HepG2 (cell line): ENCODE results near the gene TMCO4. TPM values are rescaled to one million over a fixed set of nuclear protein-coding genes. Genes with fewer than 3 reads are reported as not detected.
A peak's percentile ranks its signal among the peaks of the same experiment; 100 is the strongest.

ENCODE experiments used
- ATAC-seq: fragments of 200-7000 bp; cut with Tn5 transposase; 3 replicates; pipeline ENCODE4 v1.9.1; 2020; ENCODE audit warnings: mild to moderate bottlenecking, moderate library complexity
- BruUV-seq: library from RNA; stranded (reverse); fragments of 400-500 nt; replicated peaks from 2 replicates; lab custom pipeline; 2021; lab: Mats Ljungman, UMichigan
- CTCF ChIA-PET: fragments of 300-600 bp; formaldehyde crosslinking; extraction: SDS; loops from one replicate; lab custom pipeline; 2021; ENCODE audit warnings: low total read pairs, inconsistent platforms, low intra/inter-chr PET ratio; lab: Yijun Ruan, JAX
- POLR2A ChIA-PET: fragments of 350-600 bp; sonication (Branson Sonifier 250); formaldehyde crosslinking; loops from one replicate; lab custom pipeline; 2020; ENCODE audit warnings: antibody characterized with exemption, inconsistent platforms; lab: Yijun Ruan, JAX
- DNase-seq: peaks from one replicate; pipeline ENCODE4 v3.0.0-alpha.2; 2015; ENCODE audit warnings: low spot score
- FAIRE-seq: peaks from 3 replicates; lab custom pipeline; 2011; peaks lifted over from hg19 to GRCh38; lab: Jason Lieb, UNC
- H2AFZ ChIP-seq: one replicate; pipeline ENCODE4 v1.6.1; 2011; ENCODE audit warnings: low read length, inconsistent platforms
- H3K27ac ChIP-seq: fragments of 300-600 bp; 3 replicates; pipeline ENCODE4 v1.8.0; 2011; ENCODE audit warnings: mixed run types, mild to moderate bottlenecking, mixed read lengths, low read length, inconsistent platforms; ENCODE audit not compliant: insufficient read depth; ENCODE audit errors: extremely low read length
- H3K27me3 ChIP-seq, 2 experiments: fragments of 200-600 bp in 1 of 2; 2 replicates in 1 of 2; 3 replicates in 1 of 2; pipeline versions ENCODE4 v1.6.0 to v1.8.0; 2011; ENCODE audit warnings: low read length in 2 of 2, mild to moderate bottlenecking in 2 of 2, moderate library complexity in 2 of 2, inconsistent platforms in 1 of 2; ENCODE audit not compliant: insufficient read depth in 2 of 2, control insufficient read depth in 1 of 2
- H3K36me3 ChIP-seq, 2 experiments: fragments of 200-600 bp in 1 of 2; replicated peaks in 1 of 2; 2 replicates in 1 of 2; 3 replicates in 1 of 2; pipeline versions ENCODE4 v1.5.1 to v1.8.0; 2011; ENCODE audit warnings: low read length in 2 of 2, inconsistent platforms in 1 of 2; ENCODE audit not compliant: insufficient read depth in 2 of 2, control insufficient read depth in 1 of 2
- H3K4me1 ChIP-seq: 2 replicates; pipeline ENCODE4 v1.5.1; 2012; ENCODE audit warnings: low read length, inconsistent platforms; ENCODE audit not compliant: insufficient read depth
- H3K4me2 ChIP-seq: 2 replicates; pipeline ENCODE4 v1.6.0; 2011; ENCODE audit warnings: low read depth, low read length, inconsistent platforms
- H3K4me3 ChIP-seq, 3 experiments: fragments of 200-600 bp in 1 of 3; sonication (generic), shearing (Covaris generic) in 1 of 3; replicated peaks in 1 of 3; 2 replicates each; pipeline ENCODE4 v1.5.1; 2011 to 2016; ENCODE audit warnings: low read length in 3 of 3, inconsistent platforms in 2 of 3, low read depth in 2 of 3, mild to moderate bottlenecking in 2 of 3, control low read depth in 1 of 3, mixed read lengths in 1 of 3; ENCODE audit not compliant: insufficient read depth in 1 of 3
- H3K79me2 ChIP-seq: one replicate; pipeline ENCODE4 v1.6.1; 2011; ENCODE audit warnings: low read length, inconsistent platforms; ENCODE audit not compliant: insufficient read depth
- H3K9ac ChIP-seq: 2 replicates; pipeline ENCODE4 v1.6.0; 2011; ENCODE audit warnings: mild to moderate bottlenecking, low read depth, low read length, inconsistent platforms; ENCODE audit not compliant: insufficient read depth
- H3K9me3 ChIP-seq: 2 replicates; pipeline ENCODE4 v1.5.1; 2012; ENCODE audit warnings: mild to moderate bottlenecking, low read length
- H4K20me1 ChIP-seq: 2 replicates; pipeline ENCODE4 v1.6.0; 2011; ENCODE audit warnings: inconsistent platforms, mild to moderate bottlenecking, low read length, moderate library complexity; ENCODE audit not compliant: insufficient read depth
- CHD2 ChIP-seq: IDR thresholded peaks from 2 replicates; pipeline ENCODE4 v1.6.1; 2011; ENCODE audit warnings: low read depth, low read length, improper control_type of control experiment
- ISX ChIP-seq: sonication (generic); formaldehyde crosslinking; conservative IDR thresholded peaks from 2 replicates; pipeline ENCODE4 v1.5.0; 2020; ENCODE audit warnings: missing genetic modification reagents
- SNAPC2 ChIP-seq: sonication (generic); formaldehyde crosslinking; IDR thresholded peaks from 2 replicates; pipeline ENCODE4 v1.8.1; 2022; ENCODE audit warnings: mild to moderate bottlenecking, missing genetic modification reagents
- ZNF616 ChIP-seq: sonication (generic); formaldehyde crosslinking; IDR thresholded peaks from 2 replicates; pipeline ENCODE4 v1.5.0; 2020; ENCODE audit warnings: low read depth, mild to moderate bottlenecking, missing genetic modification reagents
- ZNF788 ChIP-seq: sonication (generic); formaldehyde crosslinking; IDR thresholded peaks from 2 replicates; pipeline ENCODE4 v1.5.0; 2020; ENCODE audit warnings: mild to moderate bottlenecking, missing genetic modification reagents, borderline replicate concordance
- ZSCAN25 ChIP-seq: sonication (generic); formaldehyde crosslinking; IDR thresholded peaks from 2 replicates; pipeline ENCODE4 v1.8.0; 2022; ENCODE audit warnings: mild to moderate bottlenecking, missing genetic modification reagents
- WGBS: methylation state at CpG from one replicate; pipeline ENCODE4 v1.1.6; 2017; ENCODE audit warnings: low lambda C conversion rate; 5-methylcytosine and 5-hydroxymethylcytosine counted together
- in situ Hi-C: cut with HindIII; loops from 2 replicates; pipeline ENCODE4 v1.10.0; 2017; ENCODE audit warnings: low pct_unique_long_range_greater_than_20kb; ENCODE audit not compliant: extremely low pct_ligation_motif_present
- intact Hi-C: fragments of 100-400 bp; cut with micrococcal nuclease; formaldehyde crosslinking; loops from one replicate; pipeline ENCODE4 v1.10.0; 2022; ENCODE audit not compliant: unreplicated experiment
- polyA plus RNA-seq, 8 experiments: library from polyadenylated mRNA; depleted of rRNA in 3 of 8; stranded (reverse) in 7 of 8; unstranded in 1 of 8; fragments of >200 nt; fragmentation: Illumina TruSeq in 4 of 8; extraction: Trizol in 4 of 8; gene quantifications; 2 replicates each; pipeline versions ENCODE4 v1.2.1 to v1.2.3, GENCODE V29; 2011 to 2016; ENCODE audit warnings: low read depth in 4 of 8, missing spikeins in 1 of 8, mixed read lengths in 1 of 8; ENCODE audit not compliant: insufficient read depth in 1 of 8
- total RNA-seq, 5 experiments: library from RNA; depleted of rRNA; stranded (reverse); fragments of >200 nt; fragmentation: Illumina TruSeq; extraction: Trizol; gene quantifications; 2 replicates each; pipeline ENCODE4 v1.2.3, GENCODE V29; 2016; ENCODE audit warnings: low read depth in 1 of 5
- TF ChIP-seq, protein P1 (sequence below): sonication (generic); formaldehyde crosslinking; conservative IDR thresholded peaks from 2 replicates; pipeline ENCODE4 v1.5.0; 2020; ENCODE audit warnings: missing genetic modification reagents
- TF ChIP-seq, protein P2 (sequence below): sonication (generic); formaldehyde crosslinking; IDR thresholded peaks from 2 replicates; pipeline ENCODE4 v1.4.0; 2020; ENCODE audit warnings: mild to moderate bottlenecking, missing genetic modification reagents
- TF ChIP-seq, protein P3 (sequence below): sonication (generic); formaldehyde crosslinking; IDR thresholded peaks from 2 replicates; pipeline ENCODE4 v1.5.1; 2020; ENCODE audit warnings: mild to moderate bottlenecking, missing genetic modification reagents, moderate library complexity
- TF ChIP-seq, protein P4 (sequence below): sonication (generic); formaldehyde crosslinking; IDR thresholded peaks from 2 replicates; pipeline ENCODE4 v1.4.0; 2020; ENCODE audit warnings: missing genetic modification reagents

The TMCO4 gene
- total and polyA plus RNA-seq, 2 of the 13 experiments (the other 11 are each of a cell fraction or from before 2014, with no cell fraction given): 2.1 to 4.1 TPM

DNA sequence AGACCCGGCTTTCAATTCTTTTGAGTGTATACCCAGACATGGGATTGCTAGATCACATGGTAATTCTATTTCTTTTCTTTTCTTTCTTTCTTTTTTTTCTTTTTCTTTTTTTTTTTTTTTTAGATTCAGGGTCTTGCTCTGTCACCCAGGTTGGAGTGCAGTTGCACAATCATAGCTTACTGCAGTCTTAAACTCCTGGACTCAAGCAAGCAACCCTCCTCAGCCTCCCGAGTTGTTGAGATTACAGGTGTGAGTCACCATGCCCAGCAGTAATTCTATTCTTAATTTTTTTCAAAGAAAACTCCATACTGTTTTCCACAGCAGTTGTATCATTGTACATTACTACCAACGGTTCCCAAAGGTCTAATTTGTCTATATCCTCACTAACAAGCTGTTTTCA is 28.8 kb upstream of the TMCO4 start:
- Histone ChIP-seq H2AFZ (no peak overlapping the region), H4K20me1 (no peaks in the 10 kb centered on the region), H3K9ac (no peak overlapping the region), H3K79me2 (no peaks in the 10 kb centered on the region), H3K27ac (no peak overlapping the region), H3K27me3 (peaks cover 0 to 3% of the 10 kb centered on the region in 2 experiments; a peak in 2 of 5 replicates), H3K4me2 (no peak overlapping the region), H3K36me3 (no peaks in the 10 kb centered on the region), H3K9me3 (no peaks in the 10 kb centered on the region), H3K4me3 (no peak overlapping the region), H3K4me1 (peaks cover 14% of the 10 kb centered on the region)
- no peak for DNase-seq
- BruUV-seq: no TSS peak
- CTCF ChIA-PET: no interaction called here
- POLR2A ChIA-PET: no interaction called here
- FAIRE-seq: no peak
- no peak for ATAC-seq
- TF ChIP-seq ZSCAN25 (CRISPR knock-in tag): no peak
- in situ Hi-C loops: no loop called here
- intact Hi-C loops: no loop called here
- 29% methylated on average over 3 of the region's 3 CpGs for WGBS

DNA sequence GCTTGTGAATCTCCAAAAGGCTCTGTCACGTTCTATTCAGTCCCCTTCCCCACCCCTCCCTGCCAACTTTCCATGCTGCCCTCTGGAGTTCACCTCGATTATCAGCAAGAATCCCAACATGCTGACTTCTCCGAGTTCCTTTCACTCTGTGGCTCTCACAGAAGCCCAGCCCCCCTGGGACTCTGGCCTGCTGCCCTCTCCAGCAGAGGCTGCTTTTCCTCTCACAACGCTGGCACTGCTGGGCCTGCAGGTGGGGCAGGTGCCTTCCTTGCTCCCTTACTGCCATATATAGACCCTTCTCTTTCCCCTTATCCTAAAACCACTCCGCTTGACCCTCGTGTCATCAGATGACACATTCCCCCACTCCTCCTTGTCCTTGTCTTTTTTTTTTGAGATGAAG is 25.6 kb upstream of the TMCO4 start:
- intact Hi-C loops: no loop called here
- no peak for FAIRE-seq
- TF ChIP-seq, protein P1, sequence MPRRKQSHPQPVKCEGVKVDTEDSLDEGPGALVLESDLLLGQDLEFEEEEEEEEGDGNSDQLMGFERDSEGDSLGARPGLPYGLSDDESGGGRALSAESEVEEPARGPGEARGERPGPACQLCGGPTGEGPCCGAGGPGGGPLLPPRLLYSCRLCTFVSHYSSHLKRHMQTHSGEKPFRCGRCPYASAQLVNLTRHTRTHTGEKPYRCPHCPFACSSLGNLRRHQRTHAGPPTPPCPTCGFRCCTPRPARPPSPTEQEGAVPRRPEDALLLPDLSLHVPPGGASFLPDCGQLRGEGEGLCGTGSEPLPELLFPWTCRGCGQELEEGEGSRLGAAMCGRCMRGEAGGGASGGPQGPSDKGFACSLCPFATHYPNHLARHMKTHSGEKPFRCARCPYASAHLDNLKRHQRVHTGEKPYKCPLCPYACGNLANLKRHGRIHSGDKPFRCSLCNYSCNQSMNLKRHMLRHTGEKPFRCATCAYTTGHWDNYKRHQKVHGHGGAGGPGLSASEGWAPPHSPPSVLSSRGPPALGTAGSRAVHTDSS: no peak
- TF ChIP-seq SNAPC2 (no peak), CHD2 (no peak), ZNF616 (CRISPR knock-in tag) (no peak), ISX (CRISPR knock-in tag) (no peak), ZNF788 (CRISPR knock-in tag) (no peak)
- TF ChIP-seq, protein P2, sequence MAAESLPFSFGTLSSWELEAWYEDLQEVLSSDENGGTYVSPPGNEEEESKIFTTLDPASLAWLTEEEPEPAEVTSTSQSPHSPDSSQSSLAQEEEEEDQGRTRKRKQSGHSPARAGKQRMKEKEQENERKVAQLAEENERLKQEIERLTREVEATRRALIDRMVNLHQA (CRISPR knock-in tag): no peak
- TF ChIP-seq, protein P3, sequence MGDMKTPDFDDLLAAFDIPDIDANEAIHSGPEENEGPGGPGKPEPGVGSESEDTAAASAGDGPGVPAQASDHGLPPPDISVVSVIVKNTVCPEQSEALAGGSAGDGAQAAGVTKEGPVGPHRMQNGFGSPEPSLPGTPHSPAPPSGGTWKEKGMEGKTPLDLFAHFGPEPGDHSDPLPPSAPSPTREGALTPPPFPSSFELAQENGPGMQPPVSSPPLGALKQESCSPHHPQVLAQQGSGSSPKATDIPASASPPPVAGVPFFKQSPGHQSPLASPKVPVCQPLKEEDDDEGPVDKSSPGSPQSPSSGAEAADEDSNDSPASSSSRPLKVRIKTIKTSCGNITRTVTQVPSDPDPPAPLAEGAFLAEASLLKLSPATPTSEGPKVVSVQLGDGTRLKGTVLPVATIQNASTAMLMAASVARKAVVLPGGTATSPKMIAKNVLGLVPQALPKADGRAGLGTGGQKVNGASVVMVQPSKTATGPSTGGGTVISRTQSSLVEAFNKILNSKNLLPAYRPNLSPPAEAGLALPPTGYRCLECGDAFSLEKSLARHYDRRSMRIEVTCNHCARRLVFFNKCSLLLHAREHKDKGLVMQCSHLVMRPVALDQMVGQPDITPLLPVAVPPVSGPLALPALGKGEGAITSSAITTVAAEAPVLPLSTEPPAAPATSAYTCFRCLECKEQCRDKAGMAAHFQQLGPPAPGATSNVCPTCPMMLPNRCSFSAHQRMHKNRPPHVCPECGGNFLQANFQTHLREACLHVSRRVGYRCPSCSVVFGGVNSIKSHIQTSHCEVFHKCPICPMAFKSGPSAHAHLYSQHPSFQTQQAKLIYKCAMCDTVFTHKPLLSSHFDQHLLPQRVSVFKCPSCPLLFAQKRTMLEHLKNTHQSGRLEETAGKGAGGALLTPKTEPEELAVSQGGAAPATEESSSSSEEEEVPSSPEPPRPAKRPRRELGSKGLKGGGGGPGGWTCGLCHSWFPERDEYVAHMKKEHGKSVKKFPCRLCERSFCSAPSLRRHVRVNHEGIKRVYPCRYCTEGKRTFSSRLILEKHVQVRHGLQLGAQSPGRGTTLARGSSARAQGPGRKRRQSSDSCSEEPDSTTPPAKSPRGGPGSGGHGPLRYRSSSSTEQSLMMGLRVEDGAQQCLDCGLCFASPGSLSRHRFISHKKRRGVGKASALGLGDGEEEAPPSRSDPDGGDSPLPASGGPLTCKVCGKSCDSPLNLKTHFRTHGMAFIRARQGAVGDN (CRISPR knock-in tag): peak; percentile 19; the same call in 1 of the 2 replicates
- TF ChIP-seq, protein P4, sequence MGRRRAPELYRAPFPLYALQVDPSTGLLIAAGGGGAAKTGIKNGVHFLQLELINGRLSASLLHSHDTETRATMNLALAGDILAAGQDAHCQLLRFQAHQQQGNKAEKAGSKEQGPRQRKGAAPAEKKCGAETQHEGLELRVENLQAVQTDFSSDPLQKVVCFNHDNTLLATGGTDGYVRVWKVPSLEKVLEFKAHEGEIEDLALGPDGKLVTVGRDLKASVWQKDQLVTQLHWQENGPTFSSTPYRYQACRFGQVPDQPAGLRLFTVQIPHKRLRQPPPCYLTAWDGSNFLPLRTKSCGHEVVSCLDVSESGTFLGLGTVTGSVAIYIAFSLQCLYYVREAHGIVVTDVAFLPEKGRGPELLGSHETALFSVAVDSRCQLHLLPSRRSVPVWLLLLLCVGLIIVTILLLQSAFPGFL (CRISPR knock-in tag): no peak

More for the DNA sequence above, 25.6 kb upstream of the TMCO4 start:
- no peaks in the 10 kb centered on the region; a peak in 1 of 5 replicates for H3K27me3 ChIP-seq
- no TSS peak for BruUV-seq
- no peak overlapping the region for H3K9ac ChIP-seq
- DNase-seq (peak; percentile 25), ATAC-seq (peak; percentile 85)
- H3K36me3 ChIP-seq: no peaks in the 10 kb centered on the region
- peaks cover 14% of the 10 kb centered on the region for H3K4me1 ChIP-seq
- H3K79me2 ChIP-seq: no peaks in the 10 kb centered on the region
- no peak overlapping the region for H2AFZ ChIP-seq
- H4K20me1 ChIP-seq: no peaks in the 10 kb centered on the region
- 16% methylated on average over 6 of the region's 6 CpGs for WGBS
- H3K27ac ChIP-seq: no peak overlapping the region
- no peak overlapping the region for H3K4me3 ChIP-seq
- H3K9me3 ChIP-seq: no peaks in the 10 kb centered on the region
- in situ Hi-C loops: no loop called here
- ChIA-PET POLR2A (no interaction called here), CTCF (no interaction called here)
- peak overlapping the region; percentile 21; the same call in 1 of the 2 replicates for H3K4me2 ChIP-seq
